ENCODE data around the gene WFDC1. TPM values are rescaled to one million over a fixed set of nuclear protein-coding genes. Genes with fewer than 3 reads are reported as not detected.

Gene WFDC1
- total RNA-seq, 1 donor from 2014 or later = 0.24 TPM

DNA sequence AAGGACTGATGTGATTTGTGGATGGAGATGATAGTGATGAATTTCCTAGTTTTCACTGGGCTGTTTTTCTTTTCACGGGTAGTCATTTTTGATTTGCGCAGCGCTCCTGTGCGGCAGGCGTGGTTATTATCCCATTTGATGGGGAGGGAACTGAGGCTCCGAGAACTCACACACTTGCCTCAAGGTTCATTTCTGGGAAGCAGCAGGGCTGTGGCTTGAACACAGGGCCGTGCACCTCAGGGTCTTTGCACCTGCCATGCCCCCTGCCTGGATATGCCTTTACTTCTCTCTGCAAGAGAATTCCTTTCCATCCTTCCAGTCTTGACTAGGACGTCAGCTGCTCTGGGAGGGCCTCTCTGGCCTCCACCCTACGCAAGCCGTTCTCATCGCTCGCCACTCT, 16.3 kb upstream of the WFDC1 start:
- TF ChIP-seq, protein P1, sequence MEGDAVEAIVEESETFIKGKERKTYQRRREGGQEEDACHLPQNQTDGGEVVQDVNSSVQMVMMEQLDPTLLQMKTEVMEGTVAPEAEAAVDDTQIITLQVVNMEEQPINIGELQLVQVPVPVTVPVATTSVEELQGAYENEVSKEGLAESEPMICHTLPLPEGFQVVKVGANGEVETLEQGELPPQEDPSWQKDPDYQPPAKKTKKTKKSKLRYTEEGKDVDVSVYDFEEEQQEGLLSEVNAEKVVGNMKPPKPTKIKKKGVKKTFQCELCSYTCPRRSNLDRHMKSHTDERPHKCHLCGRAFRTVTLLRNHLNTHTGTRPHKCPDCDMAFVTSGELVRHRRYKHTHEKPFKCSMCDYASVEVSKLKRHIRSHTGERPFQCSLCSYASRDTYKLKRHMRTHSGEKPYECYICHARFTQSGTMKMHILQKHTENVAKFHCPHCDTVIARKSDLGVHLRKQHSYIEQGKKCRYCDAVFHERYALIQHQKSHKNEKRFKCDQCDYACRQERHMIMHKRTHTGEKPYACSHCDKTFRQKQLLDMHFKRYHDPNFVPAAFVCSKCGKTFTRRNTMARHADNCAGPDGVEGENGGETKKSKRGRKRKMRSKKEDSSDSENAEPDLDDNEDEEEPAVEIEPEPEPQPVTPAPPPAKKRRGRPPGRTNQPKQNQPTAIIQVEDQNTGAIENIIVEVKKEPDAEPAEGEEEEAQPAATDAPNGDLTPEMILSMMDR (IDR thresholded peaks at IDR 0.05) = no peak
- DNase-seq (ENCODE audit: extremely low spot score, unreplicated experiment) = no peak
- no peak overlapping the region for H3K27ac Mint-ChIP-seq (ENCODE audit: unreplicated experiment)
- H3K36me3 Mint-ChIP-seq (ENCODE audit: unreplicated experiment) = no peaks in the 10 kb centered on the region
- no peaks in the 10 kb centered on the region for H3K9me3 Mint-ChIP-seq (ENCODE audit: unreplicated experiment)
- peaks cover 3% of the 10 kb centered on the region for H3K4me1 Mint-ChIP-seq (ENCODE audit: unreplicated experiment)
- no peak overlapping the region for H3K4me3 Mint-ChIP-seq (ENCODE audit: unreplicated experiment)
- peaks cover 49% of the 10 kb centered on the region for H3K27me3 Mint-ChIP-seq (ENCODE audit: unreplicated experiment)

DNA sequence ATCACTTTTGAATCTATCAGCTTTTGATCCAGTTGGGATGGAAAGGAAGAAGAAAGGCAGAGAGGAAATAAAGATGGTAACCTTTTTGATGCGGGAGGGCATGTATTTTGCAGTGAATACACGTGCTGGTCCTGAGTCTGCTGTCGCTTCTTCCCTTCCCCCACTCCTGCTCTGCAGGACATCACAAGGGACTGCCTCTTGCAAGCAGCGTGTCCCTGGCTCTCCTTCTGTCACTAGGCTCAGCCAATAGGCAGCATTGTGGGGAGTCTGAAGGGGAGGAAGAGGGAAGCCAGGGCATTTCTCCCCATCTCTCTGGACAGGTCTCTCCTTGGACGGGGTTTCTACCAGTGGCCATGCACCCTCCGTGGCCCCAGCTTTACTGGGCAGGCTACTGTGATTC, 15.7 kb upstream of the WFDC1 start:
- Mint-ChIP-seq H3K27me3 (ENCODE audit: unreplicated experiment) (peaks cover 55% of the 10 kb centered on the region), H3K36me3 (ENCODE audit: unreplicated experiment) (no peaks in the 10 kb centered on the region), H3K27ac (ENCODE audit: unreplicated experiment) (no peak overlapping the region), H3K4me1 (ENCODE audit: unreplicated experiment) (peaks cover 9% of the 10 kb centered on the region), H3K9me3 (ENCODE audit: unreplicated experiment) (no peaks in the 10 kb centered on the region), H3K4me3 (ENCODE audit: unreplicated experiment) (no peak overlapping the region)
- DNase-seq (ENCODE audit: extremely low spot score, unreplicated experiment) = no peak
- TF ChIP-seq, protein P1 (IDR thresholded peaks at IDR 0.05) = no peak

GRCh38 chr16:84279881-84280280, 14.8 kb upstream of the WFDC1 start:
- no peak overlapping the region for H3K27ac Mint-ChIP-seq (ENCODE audit: unreplicated experiment)
- H3K9me3 Mint-ChIP-seq (ENCODE audit: unreplicated experiment) = no peaks in the 10 kb centered on the region
- peaks cover 15% of the 10 kb centered on the region for H3K4me1 Mint-ChIP-seq (ENCODE audit: unreplicated experiment)
- no peak for DNase-seq (ENCODE audit: extremely low spot score, unreplicated experiment)
- TF ChIP-seq, protein P1 (IDR thresholded peaks at IDR 0.05) = no peak
- H3K4me3 Mint-ChIP-seq (ENCODE audit: unreplicated experiment) = no peak overlapping the region
- H3K36me3 Mint-ChIP-seq (ENCODE audit: unreplicated experiment) = no peaks in the 10 kb centered on the region
- H3K27me3 Mint-ChIP-seq (ENCODE audit: unreplicated experiment) = peaks cover 62% of the 10 kb centered on the region

DNA sequence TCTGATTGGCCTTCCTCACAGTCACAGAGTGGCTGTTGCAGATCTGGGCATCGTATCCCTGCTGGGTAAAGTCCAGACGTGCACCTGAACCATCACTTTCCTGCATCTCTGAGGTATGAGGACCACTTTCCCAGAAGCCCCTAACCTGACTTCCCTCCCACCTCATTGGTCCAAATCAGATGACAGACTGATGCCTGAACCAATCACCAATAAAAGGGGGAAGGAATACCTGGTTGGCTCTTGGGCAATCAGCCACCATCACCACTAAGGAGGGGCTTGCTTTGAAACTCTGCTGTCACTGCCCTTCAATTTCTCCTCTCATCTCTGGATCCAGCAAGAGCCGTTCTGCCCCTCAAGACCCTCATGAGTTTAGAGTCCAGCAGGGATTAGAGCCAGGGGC, 13.6 kb upstream of the WFDC1 start:
- H3K4me1 Mint-ChIP-seq (ENCODE audit: unreplicated experiment) = peaks cover 15% of the 10 kb centered on the region
- peaks cover 57% of the 10 kb centered on the region for H3K27me3 Mint-ChIP-seq (ENCODE audit: unreplicated experiment)
- no peak for DNase-seq (ENCODE audit: extremely low spot score, unreplicated experiment)
- H3K9me3 Mint-ChIP-seq (ENCODE audit: unreplicated experiment) = no peaks in the 10 kb centered on the region
- TF ChIP-seq, protein P1 (IDR thresholded peaks at IDR 0.05) = no peak
- H3K27ac Mint-ChIP-seq (ENCODE audit: unreplicated experiment) = no peak overlapping the region
- no peaks in the 10 kb centered on the region for H3K36me3 Mint-ChIP-seq (ENCODE audit: unreplicated experiment)
- H3K4me3 Mint-ChIP-seq (ENCODE audit: unreplicated experiment) = no peak overlapping the region

DNA sequence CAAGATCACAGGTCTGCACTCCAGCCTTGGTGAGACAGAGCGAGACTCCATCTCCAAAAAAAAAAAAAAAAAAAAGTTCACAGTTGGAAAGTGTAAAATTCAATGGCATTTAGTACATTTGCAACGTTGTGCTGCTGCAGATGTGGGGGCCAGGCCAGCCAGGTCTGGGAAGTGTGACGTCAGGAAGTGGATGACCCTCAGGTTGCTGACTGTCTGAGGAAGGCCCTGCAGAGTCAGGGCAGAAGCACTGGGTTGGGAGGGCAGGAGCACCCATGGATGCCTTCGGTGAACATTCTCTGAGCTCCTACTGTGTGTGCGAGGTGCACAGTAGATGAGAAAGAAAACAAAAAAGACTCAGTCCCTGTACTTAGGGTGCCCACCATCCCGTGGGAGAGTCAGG, 12.1 kb upstream of the WFDC1 start:
- TF ChIP-seq, protein P1 (IDR thresholded peaks at IDR 0.05) = no peak
- DNase-seq (ENCODE audit: extremely low spot score, unreplicated experiment) = no peak
- Mint-ChIP-seq H3K27ac (ENCODE audit: unreplicated experiment) (no peak overlapping the region), H3K36me3 (ENCODE audit: unreplicated experiment) (no peaks in the 10 kb centered on the region), H3K27me3 (ENCODE audit: unreplicated experiment) (peaks cover 58% of the 10 kb centered on the region), H3K4me3 (ENCODE audit: unreplicated experiment) (no peak overlapping the region), H3K9me3 (ENCODE audit: unreplicated experiment) (no peaks in the 10 kb centered on the region), H3K4me1 (ENCODE audit: unreplicated experiment) (peaks cover 23% of the 10 kb centered on the region)
